Dermis blood vessel endothelial cell (primary cell): Measurements from ENCODE around the gene PSME4. TPM values are rescaled to one million over a fixed set of nuclear protein-coding genes. Genes with fewer than 3 reads are reported as not detected.
"Not testable (repeated sequence)": the region's sequence is repeated elsewhere in the genome, so short reads cannot be mapped to it uniquely, and the experiment has no call there.

Experiments used
- DNase-seq: peaks from one replicate; pipeline ENCODE4 v3.0.0; 2010
- total RNA-seq: library from RNA; depleted of rRNA; stranded (reverse); fragments of >200 nt; gene quantifications from 2 replicates; pipeline ENCODE4 v1.2.3, GENCODE V29; 2014

The PSME4 gene
- total RNA-seq, 1 donor from 2014 or later = 30.0 TPM

DNA sequence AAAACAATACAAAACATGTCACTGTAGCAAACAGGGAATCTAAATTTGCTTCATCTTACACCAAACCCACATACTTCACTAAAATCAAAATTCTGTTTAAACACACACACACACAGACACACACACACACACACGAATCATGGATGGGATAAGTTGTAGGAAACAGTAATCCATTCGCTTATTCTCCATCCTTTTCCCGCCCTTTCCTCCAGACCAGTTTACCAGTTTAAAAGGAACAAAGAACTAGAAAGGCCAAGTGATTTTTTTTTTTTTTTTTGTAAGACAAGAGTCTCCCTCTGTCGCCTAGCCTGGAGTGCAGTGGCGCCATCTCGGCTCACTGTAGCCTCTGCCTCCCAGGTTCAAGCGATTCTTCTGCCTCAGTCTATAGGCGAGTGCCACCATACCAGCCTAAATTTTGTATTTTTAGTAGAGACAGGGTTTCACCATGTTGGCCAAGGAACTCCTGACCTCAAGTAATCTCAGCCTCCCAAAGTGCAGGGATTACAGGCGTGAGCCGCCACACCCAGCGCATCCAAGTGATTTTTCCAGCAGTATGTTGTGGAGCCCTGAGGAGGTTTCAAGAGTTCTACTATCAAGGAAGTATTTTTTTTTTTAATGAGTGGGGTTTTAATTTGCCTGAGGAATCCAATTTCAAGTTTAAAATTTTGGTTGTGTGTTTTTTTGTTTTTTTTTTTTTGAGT, 5.7 kb downstream of the PSME4 start:
- no peak for DNase-seq

DNA sequence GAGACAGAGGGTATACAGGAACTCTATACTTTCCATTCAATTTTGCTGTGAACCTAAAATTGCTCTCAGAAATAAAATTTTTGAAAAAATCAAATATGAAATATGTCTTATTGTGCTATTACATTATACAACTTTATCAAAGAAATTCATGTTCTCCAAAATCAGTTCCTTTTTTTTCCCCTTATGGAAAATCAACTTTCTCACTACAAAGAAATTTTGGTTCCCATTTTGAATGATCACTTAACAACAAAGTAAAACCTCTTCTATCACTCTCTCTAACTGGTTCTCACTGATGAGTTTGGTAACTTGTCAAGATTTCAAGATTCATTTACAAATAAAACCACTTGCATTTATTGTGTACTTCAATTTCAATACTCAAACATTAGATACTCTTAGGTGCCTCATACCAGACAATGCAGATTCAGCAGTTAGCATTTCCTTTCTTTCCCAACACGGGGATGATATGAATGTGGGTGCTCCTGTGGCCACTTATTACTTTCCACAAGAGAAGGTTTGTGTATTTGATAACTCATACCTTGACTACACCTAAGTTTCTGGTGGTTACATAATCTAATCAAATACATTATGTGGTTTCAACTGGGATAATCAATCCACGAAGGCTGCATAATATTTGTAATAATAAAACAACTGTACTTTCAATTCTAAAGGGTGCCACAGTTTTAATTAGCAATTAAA, 6.4 kb downstream of the PSME4 start:
- DNase-seq = no peak

DNA sequence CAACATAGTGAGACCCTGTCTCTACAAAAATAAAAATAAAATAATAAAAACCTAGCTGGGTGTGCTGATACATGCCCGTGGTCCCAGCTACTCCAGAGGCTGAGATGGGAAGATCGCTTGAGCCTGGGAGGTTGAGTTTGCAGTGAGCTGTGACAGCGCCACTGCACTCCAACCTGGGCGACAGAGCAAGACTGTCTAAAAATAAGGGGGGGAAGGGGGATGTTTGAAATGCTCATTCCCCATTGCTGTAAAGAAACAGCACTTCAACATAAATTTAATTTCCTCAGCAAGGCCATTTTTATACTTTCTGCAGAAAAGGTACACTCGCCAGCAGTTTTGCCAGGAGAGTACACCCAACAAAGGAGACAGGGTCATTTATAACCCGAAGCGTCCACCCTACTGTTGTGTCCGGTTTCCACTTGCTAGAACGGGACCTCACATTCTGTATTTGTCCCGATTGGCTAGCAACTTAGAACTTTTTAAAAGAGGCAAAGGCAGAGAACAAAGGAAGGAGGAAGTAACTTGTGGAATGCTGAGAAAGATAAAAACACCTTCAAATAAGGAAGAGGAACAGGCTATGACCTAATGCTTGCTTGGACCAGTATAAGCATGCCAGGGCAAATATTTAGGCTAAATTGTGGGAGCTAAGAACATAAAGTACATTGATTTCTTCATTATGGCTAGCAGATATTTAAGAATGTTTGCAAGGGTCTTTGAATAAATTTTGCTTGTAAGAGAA, 9.1 kb downstream of the PSME4 start:
- peak; percentile 46 for DNase-seq

DNA sequence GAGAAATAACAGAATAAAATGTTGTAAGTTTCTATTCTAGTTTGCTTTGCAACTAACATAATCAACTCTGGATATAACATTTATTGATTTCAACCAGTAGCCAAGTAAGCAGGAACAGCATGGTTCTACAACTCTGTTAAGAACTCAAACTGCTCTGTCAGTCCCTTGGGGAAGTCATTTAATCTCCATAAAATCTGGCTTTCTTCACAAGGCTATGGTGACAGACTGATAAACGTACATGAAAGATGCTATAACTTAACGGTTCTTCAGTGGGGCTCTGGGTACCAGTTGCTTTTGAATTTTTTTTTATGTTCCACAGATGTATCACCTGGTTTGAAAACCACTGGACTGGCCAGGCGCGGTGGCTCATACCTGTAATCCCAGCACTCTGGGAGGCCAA, 10.3 kb downstream of the PSME4 start:
- DNase-seq = no peak

DNA sequence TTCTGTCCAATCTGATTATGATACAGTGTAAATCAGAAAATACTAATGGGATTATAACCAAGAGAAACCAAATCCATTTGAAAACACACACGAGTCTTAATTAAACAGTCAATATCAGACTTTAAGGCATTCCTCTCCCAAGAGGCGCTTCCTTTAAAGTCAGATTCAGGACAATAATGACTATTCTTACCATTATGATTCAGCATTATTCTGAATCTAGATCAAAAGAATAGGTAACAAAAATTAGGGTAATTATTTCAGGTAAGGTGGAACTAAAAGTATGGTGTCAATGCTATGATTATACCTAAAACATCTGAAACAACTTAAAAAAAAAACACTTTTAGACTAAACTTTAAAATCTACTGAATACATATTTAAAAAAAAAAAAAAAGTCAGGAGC, 12.3 kb downstream of the PSME4 start:
- DNase-seq = no peak

DNA sequence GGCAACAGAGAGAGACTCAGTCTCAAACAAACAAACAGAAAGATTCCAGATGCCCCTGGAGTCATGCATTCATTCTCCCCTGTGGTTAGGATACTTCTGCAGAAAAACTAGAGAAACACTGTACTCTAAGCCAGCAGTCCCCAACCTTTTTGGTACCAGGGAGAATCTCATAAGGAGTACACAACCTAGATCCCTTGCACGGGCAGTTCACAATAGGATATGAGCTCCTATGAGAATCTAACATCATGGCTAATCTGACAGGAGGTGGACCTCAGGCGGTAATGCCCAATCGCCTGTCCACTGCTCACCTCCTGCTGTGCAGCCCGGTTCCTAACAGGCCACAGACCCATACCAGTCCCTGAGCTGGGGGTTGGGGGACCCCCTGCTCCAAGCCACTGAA, 18.3 kb downstream of the PSME4 start:
- no peak for DNase-seq

DNA sequence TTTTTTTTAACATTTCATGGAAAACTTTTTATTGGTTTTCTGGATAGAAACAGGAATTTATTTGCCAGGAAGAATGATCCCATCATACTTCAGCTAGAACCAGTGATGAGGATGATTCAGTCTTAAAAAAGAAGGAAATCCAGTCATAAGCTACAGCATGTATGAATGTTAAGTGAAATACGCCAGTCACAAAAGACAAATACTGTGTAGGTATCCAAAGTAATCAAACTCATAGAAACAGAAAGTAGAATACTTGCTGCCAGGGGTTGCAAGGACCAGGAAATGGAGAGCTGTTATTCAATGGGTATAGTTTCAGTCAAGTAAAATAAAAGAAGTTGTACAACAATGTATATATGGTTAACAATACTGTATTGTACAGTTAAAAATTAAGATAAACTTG, 21.3 kb downstream of the PSME4 start:
- peak; percentile 81 for DNase-seq

DNA sequence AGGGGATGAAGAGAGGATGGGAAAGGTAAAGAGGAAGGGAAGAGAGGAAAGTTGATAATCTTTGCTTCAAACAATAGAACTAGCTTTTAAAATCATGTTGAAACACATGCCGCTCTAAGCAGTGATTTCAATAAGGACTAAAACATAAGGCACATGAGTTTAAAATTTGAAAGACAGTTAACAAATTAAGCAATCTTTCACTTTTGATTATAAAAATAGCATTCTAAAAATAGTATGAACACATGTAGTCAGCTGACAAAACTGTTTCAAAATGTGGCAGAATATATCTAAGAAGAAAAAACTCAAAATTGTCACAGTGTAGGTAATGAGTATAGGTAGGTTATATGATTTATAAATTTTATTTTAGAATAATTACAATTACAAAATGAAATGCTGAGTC, 25.3 kb downstream of the PSME4 start:
- no peak for DNase-seq

DNA sequence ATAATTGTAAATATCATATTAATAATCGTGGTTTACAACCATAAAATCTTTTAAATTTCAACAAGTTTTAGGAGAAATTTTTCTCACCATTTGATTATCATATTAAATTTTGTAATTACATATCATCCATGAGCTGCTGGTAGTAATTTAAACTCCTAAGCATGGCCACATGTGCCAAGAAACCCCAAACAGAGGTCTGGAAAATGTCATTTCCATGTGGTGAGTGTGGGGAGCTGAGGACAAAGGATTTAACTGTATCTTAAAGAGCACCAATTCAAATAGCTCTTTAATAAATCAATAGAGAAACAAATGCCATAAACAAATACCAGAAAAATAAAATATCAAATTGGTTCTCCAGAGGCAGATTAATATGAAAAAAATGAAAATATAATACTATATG, 26.3 kb downstream of the PSME4 start:
- no peak for DNase-seq

DNA sequence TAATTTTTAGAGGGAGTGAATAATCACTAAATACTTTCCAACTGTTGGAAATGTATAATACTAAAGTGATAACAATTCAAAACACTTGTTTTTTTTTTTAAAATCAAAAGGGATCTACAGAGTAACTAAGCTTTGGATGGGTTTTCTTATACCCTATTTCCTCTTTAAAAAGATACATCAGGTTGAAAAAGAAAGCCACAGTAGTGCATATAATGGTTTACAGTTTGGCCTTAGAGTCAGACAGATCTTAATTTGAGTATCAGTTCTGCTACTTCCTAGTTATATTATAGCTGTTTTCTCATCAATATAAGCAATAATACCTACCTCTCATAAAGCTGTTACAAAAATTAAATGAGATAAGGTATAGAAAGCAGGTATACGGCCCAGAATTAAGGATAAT, 28.5 kb downstream of the PSME4 start:
- DNase-seq = no peak

DNA sequence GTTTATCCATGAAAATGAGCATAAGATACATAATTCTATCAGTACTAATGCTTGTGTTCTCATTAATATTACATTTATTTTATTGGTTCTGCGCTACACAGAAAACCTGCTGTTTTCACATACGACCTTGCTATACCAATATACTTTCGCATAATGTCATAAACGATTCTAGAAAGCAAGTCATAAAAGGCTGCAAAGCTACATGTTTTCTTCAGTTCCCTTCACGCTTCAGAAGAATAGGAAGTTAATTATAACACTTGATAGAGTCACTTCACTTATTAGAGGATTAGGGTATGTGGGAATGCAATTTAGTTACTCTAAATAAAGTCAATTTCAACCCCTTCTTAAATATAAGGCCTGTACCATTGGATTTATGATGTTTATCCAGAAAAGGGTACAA, 29.0 kb downstream of the PSME4 start:
- no peak for DNase-seq

DNA sequence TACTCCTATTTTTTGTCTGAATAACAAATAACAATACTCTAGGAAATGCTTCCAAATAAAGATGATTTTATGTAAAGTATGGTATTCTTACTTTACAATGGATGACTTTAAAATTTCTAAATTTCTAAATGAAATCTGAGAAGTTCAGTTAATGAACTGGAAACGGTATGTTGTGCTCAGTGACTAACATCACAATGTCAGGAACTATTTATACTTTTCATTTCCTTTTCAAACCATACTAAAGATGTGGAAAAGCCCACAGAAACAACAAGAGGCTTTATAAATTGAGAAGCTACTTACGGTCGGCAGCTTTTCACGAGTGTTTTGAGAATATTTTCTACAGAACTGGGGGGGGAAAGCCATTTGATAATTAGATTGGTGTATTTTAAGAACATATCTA, 31.1 kb downstream of the PSME4 start:
- peak; percentile 64 for DNase-seq

DNA sequence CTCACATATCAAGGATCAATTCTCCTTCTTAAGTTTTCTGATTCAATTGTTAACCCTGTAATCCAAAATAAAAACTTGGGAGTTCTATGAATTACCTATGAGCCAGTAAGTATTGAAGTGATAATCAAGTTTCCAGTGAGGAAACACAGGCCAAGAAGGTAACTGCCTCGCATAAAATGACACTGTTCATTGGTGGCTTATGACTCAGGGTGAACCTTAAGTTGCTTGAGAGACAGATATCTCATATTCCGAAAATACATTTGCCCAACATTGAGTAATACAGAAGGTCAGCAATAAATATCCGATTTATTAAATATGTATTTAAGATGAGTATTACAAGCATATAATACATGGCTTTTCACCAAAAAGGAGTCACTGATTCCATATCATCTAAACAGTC, 31.9 kb downstream of the PSME4 start:
- DNase-seq = no peak

DNA sequence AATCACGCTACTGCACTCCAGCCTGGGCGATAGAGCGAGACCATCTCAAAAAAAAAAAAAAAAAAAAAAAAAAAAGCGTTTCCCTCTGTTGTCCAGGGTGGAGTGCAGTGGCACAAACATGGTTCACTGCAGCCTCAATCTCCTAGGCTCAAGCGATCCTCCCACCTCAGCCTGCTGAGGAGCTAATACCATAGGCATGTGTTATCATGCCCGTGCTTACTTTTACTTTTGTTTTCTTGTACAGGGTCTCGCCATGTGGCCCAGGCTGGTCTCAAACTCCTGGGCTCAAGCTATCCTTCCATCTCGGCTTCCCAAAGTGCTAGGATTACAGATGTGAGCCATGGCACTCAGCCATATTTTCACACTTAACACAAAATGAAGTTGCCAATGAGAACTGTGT, 37.5 kb downstream of the PSME4 start:
- DNase-seq = no peak

DNA sequence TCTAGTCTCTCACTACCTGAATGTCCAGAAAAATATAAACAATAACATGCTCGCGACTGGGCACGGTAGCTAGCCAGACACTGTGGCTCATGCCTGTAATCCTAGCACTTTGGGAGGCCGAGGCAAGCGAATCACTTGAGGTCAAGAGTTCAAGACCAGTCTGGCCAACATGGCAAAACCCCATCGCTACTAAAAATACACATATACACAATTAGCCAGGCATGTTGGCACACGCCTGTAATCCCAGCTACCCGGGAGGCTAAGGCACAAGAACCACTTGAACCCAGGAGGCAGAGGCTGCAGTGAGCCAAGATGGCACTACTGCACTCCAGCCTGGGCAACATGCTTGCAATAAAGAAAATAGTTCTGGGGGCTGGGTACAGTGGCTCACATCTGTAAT, 44.5 kb downstream of the PSME4 start:
- not testable (repeated sequence) for DNase-seq

DNA sequence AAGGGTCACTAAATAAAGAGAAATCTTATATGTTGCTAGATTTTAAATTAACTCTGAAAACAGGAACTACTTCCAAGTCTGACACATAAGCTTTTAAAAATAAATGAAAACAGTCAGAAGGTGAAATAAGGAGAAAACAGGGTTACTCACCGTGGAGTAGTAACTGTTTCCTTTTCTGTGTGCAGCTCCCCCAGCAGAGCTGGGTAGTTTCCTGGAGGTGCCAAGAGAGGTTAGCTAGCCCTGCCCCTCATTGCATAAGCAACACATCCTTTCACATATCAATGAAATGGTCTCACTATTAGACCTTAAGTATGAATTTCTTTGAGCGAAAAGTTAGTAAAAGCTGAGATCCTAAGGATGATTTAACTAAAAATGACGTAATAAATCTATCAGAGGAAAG, 57.1 kb downstream of the PSME4 start:
- DNase-seq = peak; percentile 81

DNA sequence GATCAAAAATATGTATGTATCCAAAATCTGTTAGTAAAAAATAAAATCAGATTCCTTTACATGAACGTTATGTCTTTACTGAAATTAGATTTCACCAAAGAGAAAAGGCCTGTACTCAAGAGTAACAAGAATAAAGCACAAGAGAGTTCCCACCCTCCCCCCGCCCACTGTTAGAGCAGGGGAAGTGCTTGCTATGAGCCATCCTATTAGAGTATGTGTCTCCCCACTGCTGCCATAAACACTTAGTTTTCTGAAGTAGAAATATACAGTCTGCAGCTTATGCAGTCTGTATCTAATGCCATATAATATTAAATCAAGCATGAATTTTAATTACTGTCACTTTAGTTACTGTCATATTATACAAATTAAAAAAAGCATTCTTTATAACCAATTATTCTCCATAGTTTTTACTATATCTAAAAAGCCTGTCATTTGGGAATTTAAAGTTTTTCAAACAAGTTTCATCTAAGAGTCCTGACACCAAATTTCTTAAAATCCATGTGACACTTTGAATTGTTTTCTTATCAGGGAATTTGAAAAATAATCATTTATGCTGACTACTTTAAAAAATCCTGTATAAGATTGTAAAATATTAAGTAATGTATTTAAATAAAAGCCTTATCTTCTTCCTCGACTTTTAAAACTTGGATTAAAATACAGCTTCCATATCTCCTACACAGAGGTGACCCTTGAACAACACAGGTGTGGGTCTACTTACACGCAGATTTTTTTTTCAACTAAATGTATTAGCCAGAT, 59.2 kb downstream of the PSME4 start:
- peak; percentile 20 for DNase-seq

DNA sequence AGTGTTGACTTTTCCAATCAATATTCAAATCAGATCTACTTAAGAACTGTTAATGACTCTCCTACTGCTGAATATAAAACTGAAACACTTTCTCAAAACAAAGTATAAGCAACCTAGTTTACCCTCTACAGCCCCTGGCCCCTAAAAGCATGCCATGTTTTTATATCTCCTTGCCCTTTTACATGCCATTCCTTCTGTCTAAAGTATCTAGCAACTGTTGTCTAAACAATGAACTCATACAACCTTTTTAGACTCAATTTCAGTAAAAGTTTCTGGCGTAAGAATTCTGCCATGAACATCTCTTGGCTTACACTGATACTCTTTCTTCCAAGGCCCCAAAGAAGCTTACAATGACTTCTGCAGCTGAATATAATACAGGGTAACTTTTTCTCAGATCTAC, 63.2 kb downstream of the PSME4 start:
- no peak for DNase-seq

DNA sequence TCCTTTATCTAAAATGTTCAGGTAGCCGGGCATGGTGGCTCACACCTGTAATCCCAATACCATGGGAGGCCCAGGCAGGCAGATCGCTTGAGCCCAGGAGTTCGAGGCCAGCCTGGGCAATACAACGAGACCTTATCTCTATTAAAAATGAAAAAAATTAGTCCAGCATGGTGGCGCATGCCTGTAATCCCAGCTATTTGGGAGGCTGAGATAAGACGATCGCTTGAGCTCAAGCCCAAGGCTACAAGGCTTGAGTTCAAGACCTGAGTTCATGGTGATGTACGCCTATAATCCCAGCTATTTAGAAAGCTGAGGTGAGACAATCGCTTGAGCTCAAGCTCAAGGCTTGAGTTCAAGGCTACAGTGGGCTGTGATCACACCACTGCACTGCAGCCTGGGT, 65.4 kb downstream of the PSME4 start:
- DNase-seq = no peak

DNA sequence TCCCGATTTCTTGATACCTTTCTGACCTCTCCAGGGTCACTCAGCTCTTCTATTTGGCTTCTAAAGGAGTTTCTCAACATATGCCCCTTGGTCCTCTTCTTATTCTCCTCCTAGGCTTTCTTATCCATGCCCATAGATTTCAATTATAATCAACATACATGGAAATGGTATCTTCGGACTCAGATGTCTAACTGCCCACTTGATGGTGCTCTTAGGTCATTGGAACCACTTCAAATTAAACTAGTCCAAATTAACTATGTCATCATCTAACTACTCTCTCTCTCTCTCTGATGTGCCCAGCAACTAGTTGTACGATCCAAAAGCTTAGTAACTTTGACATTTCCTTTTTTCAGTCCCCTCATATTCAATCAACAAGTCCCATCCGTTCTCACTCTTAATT, 67.8 kb downstream of the PSME4 start:
- DNase-seq = no peak

DNA sequence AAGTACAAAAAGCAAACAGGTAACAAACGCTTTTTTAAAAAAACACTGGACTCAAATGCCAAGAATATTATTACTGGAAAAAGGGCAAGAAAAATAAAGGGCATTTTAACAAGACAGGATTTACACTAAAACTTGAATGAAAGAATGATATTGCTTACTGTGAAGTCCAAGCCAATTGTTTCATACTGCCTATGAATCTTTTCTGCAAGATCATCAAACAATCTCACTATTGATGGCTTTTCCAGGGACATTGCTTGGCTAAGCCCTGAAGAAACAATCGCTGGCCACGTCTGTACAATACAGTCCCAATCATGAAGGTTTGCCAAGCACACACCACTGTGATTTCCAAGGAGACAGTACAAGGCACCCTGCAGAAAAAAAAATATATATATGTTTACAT, 69.6 kb downstream of the PSME4 start:
- DNase-seq = no peak

DNA sequence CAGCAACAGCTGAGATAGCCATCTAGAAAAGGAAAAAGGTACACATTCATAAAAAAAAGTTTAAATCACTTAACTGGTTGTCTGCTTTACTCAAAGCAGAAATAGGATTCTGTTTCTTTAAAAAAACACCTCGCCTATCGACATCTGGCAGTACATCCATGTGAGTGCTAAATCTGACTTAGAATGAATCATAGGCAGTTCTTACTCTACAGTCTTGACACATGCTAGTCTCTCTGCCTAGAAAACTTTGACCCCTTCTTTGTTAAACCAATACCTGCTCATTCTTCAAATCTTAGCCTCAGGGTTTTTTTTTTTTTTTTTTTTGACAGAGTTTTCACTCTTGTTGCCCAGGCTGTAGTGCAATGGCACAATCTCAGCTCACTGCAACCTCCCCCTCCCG, 73.9 kb downstream of the PSME4 start:
- DNase-seq = peak; percentile 19
